ENCODE data around the gene DCAF10.

DNA sequence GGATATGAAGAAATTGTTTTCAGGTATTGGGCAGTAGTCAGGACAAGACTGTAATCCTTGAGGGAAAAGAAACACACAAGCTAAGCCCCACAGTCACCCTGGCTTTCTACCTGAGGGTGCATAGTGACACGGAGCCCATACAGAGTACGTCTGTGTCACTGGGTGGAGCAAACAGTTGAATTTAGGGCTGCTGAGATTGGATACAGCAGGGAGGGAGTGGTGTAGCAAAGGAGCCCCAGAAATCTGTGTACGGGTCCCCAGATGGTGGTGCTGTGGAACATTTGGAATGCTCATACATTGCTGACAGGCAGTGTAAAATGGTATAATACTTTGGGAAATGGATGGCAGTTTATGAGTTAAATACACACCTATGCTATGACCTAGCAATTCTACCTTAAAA lies 41.9 kb upstream of the DCAF10 start:
- TF ChIP-seq MAFK (conservative IDR thresholded peaks at IDR 0.05 in 1 of 2, IDR thresholded peaks at IDR 0.05 in 1 of 2; ENCODE audit: low read length in 2 of 2) (no peak), CBX1 (IDR thresholded peaks at IDR 0.05; ENCODE audit: low read depth) (no peak), PCBP1 (IDR thresholded peaks at IDR 0.05; ENCODE audit: borderline replicate concordance, low read depth, low read length) (no peak), POLR2AphosphoS5 (IDR thresholded peaks at IDR 0.05; ENCODE audit: low read depth, low read length) (no peak), DR1 (CRISPR knock-in tag; IDR thresholded peaks at IDR 0.05) (no peak), RBAK (CRISPR knock-in tag; IDR thresholded peaks at IDR 0.05) (no peak)
- TF ChIP-seq, protein P1, sequence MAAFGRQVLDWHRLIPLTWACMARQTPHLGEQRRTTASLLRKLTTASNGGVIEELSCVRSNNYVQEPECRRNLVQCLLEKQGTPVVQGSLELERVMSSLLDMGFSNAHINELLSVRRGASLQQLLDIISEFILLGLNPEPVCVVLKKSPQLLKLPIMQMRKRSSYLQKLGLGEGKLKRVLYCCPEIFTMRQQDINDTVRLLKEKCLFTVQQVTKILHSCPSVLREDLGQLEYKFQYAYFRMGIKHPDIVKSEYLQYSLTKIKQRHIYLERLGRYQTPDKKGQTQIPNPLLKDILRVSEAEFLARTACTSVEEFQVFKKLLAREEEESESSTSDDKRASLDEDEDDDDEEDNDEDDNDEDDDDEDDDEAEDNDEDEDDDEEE (CRISPR knock-in tag; IDR thresholded peaks at IDR 0.05) = no peak
- TF ChIP-seq, protein P2, sequence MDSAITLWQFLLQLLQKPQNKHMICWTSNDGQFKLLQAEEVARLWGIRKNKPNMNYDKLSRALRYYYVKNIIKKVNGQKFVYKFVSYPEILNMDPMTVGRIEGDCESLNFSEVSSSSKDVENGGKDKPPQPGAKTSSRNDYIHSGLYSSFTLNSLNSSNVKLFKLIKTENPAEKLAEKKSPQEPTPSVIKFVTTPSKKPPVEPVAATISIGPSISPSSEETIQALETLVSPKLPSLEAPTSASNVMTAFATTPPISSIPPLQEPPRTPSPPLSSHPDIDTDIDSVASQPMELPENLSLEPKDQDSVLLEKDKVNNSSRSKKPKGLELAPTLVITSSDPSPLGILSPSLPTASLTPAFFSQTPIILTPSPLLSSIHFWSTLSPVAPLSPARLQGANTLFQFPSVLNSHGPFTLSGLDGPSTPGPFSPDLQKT (CRISPR knock-in tag; IDR thresholded peaks at IDR 0.05; ENCODE audit: borderline replicate concordance) = no peak
- TF ChIP-seq, protein P3, sequence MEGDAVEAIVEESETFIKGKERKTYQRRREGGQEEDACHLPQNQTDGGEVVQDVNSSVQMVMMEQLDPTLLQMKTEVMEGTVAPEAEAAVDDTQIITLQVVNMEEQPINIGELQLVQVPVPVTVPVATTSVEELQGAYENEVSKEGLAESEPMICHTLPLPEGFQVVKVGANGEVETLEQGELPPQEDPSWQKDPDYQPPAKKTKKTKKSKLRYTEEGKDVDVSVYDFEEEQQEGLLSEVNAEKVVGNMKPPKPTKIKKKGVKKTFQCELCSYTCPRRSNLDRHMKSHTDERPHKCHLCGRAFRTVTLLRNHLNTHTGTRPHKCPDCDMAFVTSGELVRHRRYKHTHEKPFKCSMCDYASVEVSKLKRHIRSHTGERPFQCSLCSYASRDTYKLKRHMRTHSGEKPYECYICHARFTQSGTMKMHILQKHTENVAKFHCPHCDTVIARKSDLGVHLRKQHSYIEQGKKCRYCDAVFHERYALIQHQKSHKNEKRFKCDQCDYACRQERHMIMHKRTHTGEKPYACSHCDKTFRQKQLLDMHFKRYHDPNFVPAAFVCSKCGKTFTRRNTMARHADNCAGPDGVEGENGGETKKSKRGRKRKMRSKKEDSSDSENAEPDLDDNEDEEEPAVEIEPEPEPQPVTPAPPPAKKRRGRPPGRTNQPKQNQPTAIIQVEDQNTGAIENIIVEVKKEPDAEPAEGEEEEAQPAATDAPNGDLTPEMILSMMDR (CRISPR knock-in tag; IDR thresholded peaks at IDR 0.05) = no peak

All from HepG2 (cell line).